HG03460 (cell line): Measurements from ENCODE around the gene ERBB4.
"Not testable (repeated sequence)": the region's sequence is repeated elsewhere in the genome, so short reads cannot be mapped to it uniquely, and the experiment has no call there.

ENCODE experiments used
- ATAC-seq: cut with Tn5 transposase; IDR thresholded peaks from one replicate; pipeline ENCODE4 v1.9.1; 2021; ENCODE audit not compliant: unreplicated experiment

ERBB4 gene

GRCh38 chr2:212228743-212229171 is 309.8 kb downstream of the ERBB4 start:
- ATAC-seq, result no peak

GRCh38 chr2:212227755-212228154 is 310.8 kb downstream of the ERBB4 start:
- no peak for ATAC-seq

GRCh38 chr2:212226114-212226513 is 312.5 kb downstream of the ERBB4 start:
- ATAC-seq, result no peak

- no peak for ATAC-seq
Observed at GRCh38 chr2:212223696-212224095, 314.9 kb downstream of the ERBB4 start.

DNA sequence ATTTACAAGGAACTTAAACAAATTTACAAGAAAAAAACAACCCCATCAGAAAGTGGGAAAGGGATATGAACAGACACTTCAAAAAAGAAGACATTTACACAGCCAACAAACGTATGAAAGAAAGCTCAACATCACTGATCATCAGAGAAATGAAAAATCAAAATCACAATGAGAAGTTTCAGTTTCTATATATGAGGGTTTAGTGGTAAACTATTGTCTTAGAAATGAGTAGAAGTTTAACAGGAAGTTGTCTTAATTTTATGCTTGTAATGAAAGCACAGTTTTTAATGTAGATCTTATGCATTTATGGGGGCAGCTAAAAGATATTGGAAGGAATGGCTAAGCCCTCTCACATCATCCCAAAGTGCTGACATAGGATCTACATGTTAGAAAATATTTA is 325.4 kb downstream of the ERBB4 start:
- no peak for ATAC-seq

DNA sequence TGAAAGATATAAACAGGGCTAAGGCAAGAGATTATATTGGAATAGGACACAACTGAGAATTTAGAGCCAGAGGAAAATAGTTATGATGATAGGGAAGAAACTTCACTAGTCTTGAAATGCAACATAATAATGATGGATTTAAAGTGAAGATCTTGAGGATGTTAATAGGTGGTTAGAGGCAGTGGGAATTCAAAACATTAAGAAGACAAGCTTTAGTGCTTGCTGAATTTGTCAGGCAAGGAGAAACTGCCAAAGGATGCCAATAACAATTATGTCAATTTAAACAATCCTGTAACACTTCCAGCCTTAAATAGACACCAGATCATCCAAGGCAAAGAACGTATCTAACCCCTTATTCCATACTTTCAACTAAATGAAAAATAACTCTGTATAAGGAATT is 330.1 kb downstream of the ERBB4 start:
- no peak for ATAC-seq

DNA sequence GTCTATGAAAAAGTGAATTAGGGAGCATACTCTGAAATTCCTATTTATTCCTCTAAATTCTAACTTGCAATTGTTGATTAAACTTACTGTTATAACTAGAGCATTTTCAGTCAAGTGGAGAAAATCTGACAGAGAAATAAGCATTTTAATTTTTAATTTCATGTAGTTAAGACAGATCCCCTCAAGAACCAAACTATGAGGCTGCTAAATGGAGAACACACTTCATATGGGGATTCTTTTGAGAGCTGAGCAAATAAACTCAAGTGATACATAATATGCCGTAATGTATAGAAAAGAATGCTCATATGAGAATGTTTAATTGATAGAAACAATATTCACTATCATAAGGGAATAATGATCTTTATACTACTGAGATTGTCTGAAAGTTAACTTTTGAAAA is 340.8 kb downstream of the ERBB4 start:
- no peak for ATAC-seq

- no peak for ATAC-seq
Observed at GRCh38 chr2:212195626-212196025, 343.0 kb downstream of the ERBB4 start.

GRCh38 chr2:212194396-212194795 is 344.2 kb downstream of the ERBB4 start:
- no peak for ATAC-seq

GRCh38 chr2:212193803-212194202 is 344.8 kb downstream of the ERBB4 start:
- no peak for ATAC-seq

DNA sequence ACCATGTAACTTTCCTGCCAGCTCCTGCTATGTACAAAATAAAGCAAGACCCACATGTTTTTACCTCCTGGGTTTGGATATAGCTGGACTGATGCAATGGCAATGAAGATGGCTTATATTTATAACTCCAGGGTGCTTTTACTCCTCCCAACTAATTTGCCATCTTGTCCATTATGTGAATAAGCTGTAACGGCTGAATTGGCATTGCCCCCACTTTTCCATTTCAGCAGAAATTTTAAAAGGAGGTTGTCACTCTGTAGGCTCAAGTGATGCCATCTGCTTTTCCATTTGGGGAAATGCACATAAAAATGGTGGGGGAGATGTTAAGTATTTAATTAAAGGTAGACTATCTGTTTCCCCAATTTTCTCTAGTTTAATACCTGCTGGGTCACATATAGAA is 345.5 kb downstream of the ERBB4 start:
- no peak for ATAC-seq

DNA sequence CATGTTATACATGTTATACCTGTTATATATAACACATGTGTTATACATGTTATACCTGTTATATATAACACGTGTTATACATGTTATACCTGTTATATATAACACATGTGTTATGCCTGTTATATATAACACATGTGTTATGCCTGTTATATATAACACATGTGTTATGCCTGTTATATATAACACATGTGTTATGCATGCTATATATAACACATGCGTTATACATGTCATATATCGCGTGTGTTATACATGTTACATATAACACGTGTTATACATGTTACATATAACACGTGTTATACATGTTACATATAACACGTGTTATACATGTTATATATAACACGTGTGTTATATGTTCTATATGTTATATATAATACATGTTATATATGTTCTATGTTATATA is 347.2 kb downstream of the ERBB4 start:
- ATAC-seq, result not testable (repeated sequence)

GRCh38 chr2:212186166-212186565 is 352.4 kb downstream of the ERBB4 start:
- ATAC-seq, result no peak

GRCh38 chr2:212181646-212182045 is 357.0 kb downstream of the ERBB4 start:
- no peak for ATAC-seq

DNA sequence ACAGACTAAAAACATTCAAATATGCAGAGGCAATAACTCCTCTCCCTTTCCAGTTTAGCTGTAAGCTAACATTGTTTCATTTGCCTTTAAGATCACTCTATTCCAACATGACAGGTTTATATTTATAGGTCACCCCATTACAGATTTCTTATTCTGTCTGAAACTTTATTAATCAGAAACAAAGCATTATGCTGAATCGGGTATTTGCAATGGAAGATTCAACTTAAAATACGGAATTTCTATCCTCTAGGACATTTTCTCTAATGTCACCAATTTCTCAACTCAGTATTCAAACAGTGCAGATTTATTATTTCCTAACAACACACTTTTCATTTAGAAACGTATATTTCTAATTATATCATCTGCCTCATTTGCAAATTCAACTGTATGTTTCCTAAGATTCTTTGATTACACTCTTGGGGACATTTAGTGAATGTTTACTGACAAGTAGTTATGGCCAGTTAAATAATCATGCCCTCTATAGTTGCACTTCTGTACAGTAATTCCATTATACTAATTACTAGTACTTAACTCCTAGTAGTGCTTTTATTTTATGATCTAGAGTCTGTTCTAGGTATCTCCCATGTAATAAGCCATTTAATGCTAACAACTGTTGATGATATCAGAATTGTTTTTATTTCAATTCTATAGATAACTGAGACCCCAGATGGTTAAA is 358.1 kb downstream of the ERBB4 start:
- no peak for ATAC-seq

- no peak for ATAC-seq
Observed at GRCh38 chr2:212177724-212178123, 360.9 kb downstream of the ERBB4 start.

GRCh38 chr2:212176151-212176550 is 362.5 kb downstream of the ERBB4 start:
- no peak for ATAC-seq

DNA sequence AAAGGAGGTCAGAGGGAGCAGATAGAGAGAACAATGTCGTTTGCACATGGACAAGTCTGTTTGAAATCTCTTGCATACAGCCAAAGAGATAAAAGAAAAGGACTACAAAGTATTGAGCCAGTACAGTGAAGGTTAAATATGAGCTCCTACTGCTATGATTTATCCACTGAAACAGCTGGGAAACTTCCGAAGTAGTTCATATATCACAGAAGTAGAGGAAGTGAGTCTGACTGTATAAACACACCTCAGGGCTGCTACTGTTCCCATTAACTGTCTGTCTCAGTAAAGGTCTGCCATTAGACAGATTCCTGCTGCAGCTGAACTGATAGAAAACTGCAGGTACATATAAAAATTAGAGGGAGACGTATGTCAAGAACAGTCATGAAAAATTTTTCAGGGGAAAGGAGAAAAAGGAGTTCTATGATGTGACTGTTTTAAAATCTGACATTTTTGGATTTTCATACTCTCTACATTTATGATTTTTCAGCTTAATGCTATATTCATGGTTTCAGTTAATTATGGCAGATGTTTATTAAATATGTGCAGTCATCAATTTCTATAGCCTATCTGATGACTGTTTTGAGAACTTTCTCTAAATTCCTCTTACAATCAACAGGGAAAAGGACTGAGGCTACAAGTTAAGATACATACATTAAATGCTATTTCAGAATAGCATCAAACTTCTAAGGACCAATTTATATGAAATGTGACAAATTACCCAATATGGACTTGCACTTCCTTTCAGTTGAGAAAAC is 364.7 kb downstream of the ERBB4 start:
- no peak for ATAC-seq

- no peak for ATAC-seq
Observed at GRCh38 chr2:212173331-212173730, 365.3 kb downstream of the ERBB4 start.

DNA sequence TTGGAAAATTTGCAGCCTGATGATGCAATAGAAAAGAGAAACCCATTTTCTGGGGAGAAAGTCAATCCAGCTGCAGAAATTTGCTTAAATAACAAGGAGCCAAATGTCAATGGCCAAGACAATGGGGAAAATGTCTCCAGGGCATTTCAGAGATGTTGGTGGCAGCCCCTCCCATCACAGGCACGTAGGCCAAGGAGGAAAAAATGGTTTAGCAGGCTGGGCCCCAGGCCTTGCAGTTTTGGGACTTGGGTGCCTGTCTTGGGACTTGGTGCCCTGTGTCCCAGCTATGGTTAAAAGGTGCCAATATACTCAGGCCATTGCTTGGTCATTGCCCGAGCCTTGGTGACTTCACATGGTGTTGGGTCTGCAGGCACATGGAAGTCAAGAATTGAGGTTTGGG is 368.2 kb downstream of the ERBB4 start:
- no peak for ATAC-seq

GRCh38 chr2:212158081-212158480 is 380.5 kb downstream of the ERBB4 start:
- ATAC-seq, result no peak

DNA sequence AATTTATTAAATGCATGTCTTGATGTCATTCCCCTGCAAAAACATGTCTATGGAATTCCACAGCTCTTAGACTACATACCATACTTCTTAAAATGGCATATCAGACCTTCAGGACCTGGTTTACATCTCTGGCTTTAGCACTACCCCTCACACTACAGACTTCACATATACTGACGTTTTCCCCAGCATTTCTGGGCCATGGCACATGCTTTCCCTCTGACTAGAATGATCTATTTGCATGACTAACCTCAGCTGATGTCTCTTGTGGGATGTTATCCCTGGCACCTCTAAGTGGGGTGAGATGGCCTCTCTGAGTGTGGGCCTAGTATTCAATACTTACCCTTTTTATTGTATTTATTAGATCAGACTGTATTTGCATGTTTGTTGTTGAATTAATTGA is 381.6 kb downstream of the ERBB4 start:
- no peak for ATAC-seq

- ATAC-seq, result no peak
Observed at GRCh38 chr2:212156088-212156487, 382.5 kb downstream of the ERBB4 start.
